GM21447 (cell line): ENCODE measurements around the gene FAHD1.

Experiments used
- ATAC-seq: cut with Tn5 transposase; IDR thresholded peaks from one replicate; pipeline ENCODE4 v1.9.1; 2021; ENCODE audit not compliant: unreplicated experiment

FAHD1 gene

GRCh38 chr16:1878256-1878655 is 51.2 kb downstream of the FAHD1 start:
- ATAC-seq, result no peak
